Measurements from ENCODE around the gene SEMA4B. TPM values are rescaled to one million over a fixed set of nuclear protein-coding genes. Genes with fewer than 3 reads are reported as not detected.
A peak's percentile ranks its signal among the peaks of the same experiment; 100 is the strongest.

The SEMA4B gene
- polyA plus RNA-seq, 3 donors from 2014 or later, result 3.3 to 12.1 (median 11.4) TPM

DNA sequence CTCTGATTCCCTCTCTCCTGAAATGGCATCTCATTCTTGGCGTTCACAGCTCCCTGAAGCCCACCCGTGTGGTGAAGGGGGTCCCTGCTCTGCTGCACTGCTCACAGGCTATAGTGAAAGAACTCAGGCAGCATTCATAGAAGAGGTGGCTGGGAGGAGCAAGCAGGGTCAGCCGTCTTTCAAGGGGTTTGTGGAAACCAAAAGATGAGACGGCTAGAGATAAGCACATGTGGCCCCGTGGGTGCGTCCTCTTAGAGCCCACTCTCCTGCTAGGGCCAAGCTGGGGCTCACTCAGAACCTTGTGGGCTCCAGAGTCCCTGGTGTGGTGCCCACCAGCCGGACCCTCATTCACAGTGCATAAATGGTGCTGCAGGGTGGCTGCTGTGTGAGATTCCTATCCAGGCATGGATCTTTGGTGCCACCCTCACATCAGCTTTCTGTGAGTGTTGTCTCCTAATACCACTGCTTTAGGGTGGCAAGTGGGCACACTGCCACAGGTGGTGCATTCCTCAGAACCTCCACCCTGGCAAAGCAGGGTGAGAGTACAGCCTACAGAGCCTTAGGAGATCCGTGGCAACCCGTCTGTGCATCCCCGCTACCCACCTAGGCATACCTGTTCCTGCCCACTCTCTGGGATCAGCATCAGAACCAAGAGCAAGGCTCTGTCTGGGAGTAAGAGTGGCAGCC lies 11.2 kb upstream of the SEMA4B start:
- DNase-seq, result no peak
- H3K36me3 Mint-ChIP-seq, result peaks cover 0 to 5% (median 0%) of the 10 kb centered on the region in 3 donors
- no peaks in the 10 kb centered on the region for H3K9me3 Mint-ChIP-seq
- no peak overlapping the region for H3K4me3 Mint-ChIP-seq
- H3K27me3 Mint-ChIP-seq (ENCODE audit: low read depth in 3 of 3), result peaks cover 0 to 4% (median 4%) of the 10 kb centered on the region in 3 donors
- peaks cover 28 to 30% of the 10 kb centered on the region in 2 donors for H3K4me1 Mint-ChIP-seq
- no peak overlapping the region for H3K27ac Mint-ChIP-seq

GRCh38 chr15:90190606-90191343 lies 10.4 kb upstream of the SEMA4B start:
- no peak for DNase-seq
- peak overlapping the region in 1 of 6 donors; percentile 82 for H3K27ac Mint-ChIP-seq
- H3K4me3 Mint-ChIP-seq, result no peak overlapping the region
- peaks cover 0 to 5% (median 0%) of the 10 kb centered on the region in 3 donors for H3K36me3 Mint-ChIP-seq
- no peaks in the 10 kb centered on the region for H3K9me3 Mint-ChIP-seq
- H3K4me1 Mint-ChIP-seq, result peaks cover 20 to 23% of the 10 kb centered on the region in 2 donors
- H3K27me3 Mint-ChIP-seq (ENCODE audit: low read depth in 3 of 3), result peaks cover 0 to 1% (median 0%) of the 10 kb centered on the region in 3 donors

DNA sequence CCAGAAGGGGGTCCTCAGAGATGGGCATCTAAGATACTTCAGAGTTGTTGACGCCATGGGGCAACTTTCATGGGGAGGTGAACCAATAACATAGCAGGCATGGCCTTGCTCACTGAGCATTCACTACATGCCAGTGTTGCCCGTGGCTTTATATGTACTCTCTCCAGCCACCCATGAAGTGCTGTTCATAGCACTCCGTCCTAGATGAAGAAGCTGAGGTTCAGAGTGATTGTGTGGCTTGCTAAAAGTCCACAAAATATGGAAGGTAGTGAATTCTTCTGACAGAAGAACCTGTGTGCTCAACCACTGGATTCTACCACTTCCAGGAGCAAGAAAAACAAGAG lies 9.8 kb upstream of the SEMA4B start:
- Mint-ChIP-seq H3K4me3 (peak overlapping the region in 1 of 5 donors; percentile 50), H3K36me3 (peaks cover 0 to 7% (median 0%) of the 10 kb centered on the region in 3 donors), H3K4me1 (peaks cover 20 to 23% of the 10 kb centered on the region in 2 donors), H3K9me3 (no peaks in the 10 kb centered on the region), H3K27me3 (ENCODE audit: low read depth in 3 of 3) (peaks cover 0 to 1% (median 0%) of the 10 kb centered on the region in 3 donors), H3K27ac (peak overlapping the region in 3 of 6 donors; percentile 30 to 50 (median 38))
- DNase-seq, result no peak

DNA sequence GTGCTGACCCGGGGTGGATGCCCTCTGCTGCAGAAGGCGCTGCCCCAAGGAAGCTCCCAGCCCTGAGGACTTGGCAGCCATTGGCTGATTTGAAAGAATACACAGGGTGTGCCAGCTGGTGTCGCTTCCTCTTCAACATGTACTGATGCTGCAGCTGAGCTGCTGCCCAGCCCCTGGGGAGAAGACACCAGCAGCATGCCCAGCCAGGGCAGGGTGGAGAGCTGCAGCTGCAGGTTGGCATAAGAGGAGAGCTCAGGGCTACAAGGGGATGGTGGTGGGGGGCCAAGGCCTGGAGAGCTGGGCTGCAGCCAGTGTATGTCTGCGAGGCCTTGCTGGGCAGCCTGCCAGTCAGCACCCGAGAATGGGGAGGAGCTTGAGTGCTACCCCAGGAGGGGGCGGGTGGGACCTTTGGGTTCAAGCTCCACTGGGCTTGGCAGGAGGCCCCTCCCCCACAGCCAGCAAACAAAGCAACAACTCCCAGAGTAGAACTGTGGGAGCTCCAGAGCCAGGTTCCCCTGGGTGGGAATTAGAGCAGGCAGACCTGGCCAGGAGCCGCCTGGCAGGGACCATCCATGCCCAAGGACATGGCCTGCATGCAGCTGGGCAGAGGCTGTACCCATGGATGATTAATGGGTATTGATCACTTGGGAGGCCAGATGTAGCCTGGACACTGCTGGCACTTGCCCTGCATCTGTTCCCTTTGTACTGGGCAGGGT lies 9.2 kb upstream of the SEMA4B start:
- H3K27ac Mint-ChIP-seq, result peak overlapping the region in 4 of 6 donors; percentile 30 to 62 (median 44)
- H3K9me3 Mint-ChIP-seq, result no peaks in the 10 kb centered on the region
- peaks cover 20 to 23% of the 10 kb centered on the region in 2 donors for H3K4me1 Mint-ChIP-seq
- peak in 1 of 3 donors; percentile 21 for DNase-seq
- H3K27me3 Mint-ChIP-seq (ENCODE audit: low read depth in 3 of 3), result peaks cover 0 to 1% (median 0%) of the 10 kb centered on the region in 3 donors
- H3K4me3 Mint-ChIP-seq, result peak overlapping the region in 4 of 5 donors; percentile 51 to 73 (median 64)
- H3K36me3 Mint-ChIP-seq, result peaks cover 0 to 13% (median 0%) of the 10 kb centered on the region in 3 donors

- Mint-ChIP-seq H3K27me3 (ENCODE audit: low read depth in 3 of 3) (peaks cover 0 to 1% (median 0%) of the 10 kb centered on the region in 3 donors), H3K36me3 (peaks cover 0 to 13% (median 0%) of the 10 kb centered on the region in 3 donors), H3K9me3 (no peaks in the 10 kb centered on the region), H3K4me1 (peaks cover 20% of the 10 kb centered on the region in 2 donors), H3K27ac (peak overlapping the region in 2 of 6 donors; percentile 22 to 43), H3K4me3 (peak overlapping the region in 4 of 5 donors; percentile 0 to 56 (median 2))
- no peak for DNase-seq
These were observed 8.0 kb upstream of the SEMA4B start for GRCh38 chr15:90192961-90193786.

DNA sequence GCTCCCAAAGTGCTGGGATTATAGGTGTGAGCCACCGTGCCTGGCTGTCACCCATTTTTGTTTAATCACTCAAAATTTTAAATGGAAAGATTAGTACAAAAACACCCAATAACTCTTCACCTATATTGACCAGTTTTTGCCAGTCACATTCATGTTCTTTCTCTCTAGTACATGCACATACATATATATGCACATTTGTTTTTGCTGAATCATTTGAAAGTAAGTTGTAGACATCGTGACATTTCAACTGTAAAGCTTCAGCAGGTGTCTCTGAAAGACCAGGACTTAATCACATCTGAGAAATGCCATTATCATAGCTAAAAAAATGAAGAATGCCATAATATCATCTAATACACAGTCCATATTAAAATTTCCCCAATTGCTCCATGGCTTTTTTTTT lies 6.5 kb upstream of the SEMA4B start:
- peaks cover 0 to 13% (median 0%) of the 10 kb centered on the region in 3 donors for H3K36me3 Mint-ChIP-seq
- H3K4me3 Mint-ChIP-seq, result no peak overlapping the region
- peaks cover 20% of the 10 kb centered on the region in 2 donors for H3K4me1 Mint-ChIP-seq

DNA sequence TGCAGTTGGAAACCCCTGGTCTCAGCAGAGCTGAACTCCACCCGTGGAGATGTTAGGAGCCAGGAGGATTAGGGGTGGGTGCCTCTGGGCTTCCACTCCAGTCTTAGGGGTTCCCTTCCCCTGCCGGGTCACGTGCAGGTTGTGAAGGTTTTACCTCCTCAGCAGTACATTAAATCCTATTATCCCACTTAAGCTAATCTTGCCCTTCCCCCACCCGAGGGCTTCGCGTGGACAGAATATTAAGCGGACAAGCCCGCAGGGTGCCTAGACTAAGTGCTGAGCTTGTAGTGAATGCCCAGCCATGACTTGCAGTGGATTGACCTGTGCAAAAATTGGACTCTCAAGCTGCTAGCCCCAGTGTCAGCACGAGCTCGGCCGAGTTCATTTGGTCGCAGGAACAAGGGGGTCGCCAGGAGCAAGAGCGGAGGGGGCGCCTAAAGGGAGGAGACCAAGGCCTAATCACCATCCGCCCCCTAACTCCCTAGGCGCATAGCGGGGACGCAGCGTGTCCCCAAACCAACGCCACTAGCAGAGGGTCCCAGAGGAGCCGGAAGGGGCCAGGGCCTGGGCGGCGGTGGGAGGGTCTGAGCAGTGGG lies 498 bp upstream of the SEMA4B start:
- Mint-ChIP-seq H3K27ac (peak overlapping the region; percentile 35 to 88 (median 86)), H3K4me1 (peaks cover 13 to 15% of the 10 kb centered on the region in 2 donors), H3K4me3 (peak overlapping the region; percentile 84 to 88 (median 87)), H3K27me3 (ENCODE audit: low read depth in 3 of 3) (peaks cover 0 to 3% (median 1%) of the 10 kb centered on the region in 3 donors), H3K9me3 (no peaks in the 10 kb centered on the region), H3K36me3 (peaks cover 0 to 8% (median 0%) of the 10 kb centered on the region in 3 donors)
- no peak for DNase-seq

More for the DNA sequence above, 6.5 kb upstream of the SEMA4B start:
- Mint-ChIP-seq H3K27ac (no peak overlapping the region), H3K27me3 (ENCODE audit: low read depth in 3 of 3) (peaks cover 0 to 3% (median 0%) of the 10 kb centered on the region in 3 donors), H3K9me3 (no peaks in the 10 kb centered on the region)
- no peak for DNase-seq

DNA sequence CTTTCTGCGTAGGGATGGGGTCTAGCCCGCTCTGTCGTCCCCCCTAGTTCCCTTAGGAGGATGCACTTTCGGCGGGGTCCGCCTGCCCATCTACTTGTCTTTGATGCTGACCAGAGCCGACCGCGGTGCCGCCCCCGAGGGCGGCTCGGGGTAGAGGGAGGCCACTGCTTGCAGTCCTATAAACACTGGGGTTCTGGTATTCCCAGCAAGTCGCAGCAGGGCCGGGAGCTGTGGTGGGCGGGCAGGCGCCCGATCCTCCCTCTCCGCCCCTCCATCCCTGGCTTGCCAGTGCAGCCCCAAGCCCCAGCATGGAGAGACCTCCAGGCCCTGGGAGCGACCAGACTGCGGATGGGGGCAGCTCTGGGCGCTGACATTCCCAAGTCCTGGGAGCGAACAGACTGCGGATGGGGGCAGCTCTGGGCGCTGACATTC lies 830 bp downstream of the SEMA4B start:
- peaks cover 0 to 3% (median 1%) of the 10 kb centered on the region in 3 donors for H3K27me3 Mint-ChIP-seq (ENCODE audit: low read depth in 3 of 3)
- peaks cover 13 to 15% of the 10 kb centered on the region in 2 donors for H3K4me1 Mint-ChIP-seq
- peak overlapping the region; percentile 79 to 87 (median 81) for H3K4me3 Mint-ChIP-seq
- DNase-seq, result no peak
- no peaks in the 10 kb centered on the region for H3K9me3 Mint-ChIP-seq
- peak overlapping the region in 4 of 6 donors; percentile 30 to 73 (median 56) for H3K27ac Mint-ChIP-seq
- no peaks in the 10 kb centered on the region for H3K36me3 Mint-ChIP-seq

DNA sequence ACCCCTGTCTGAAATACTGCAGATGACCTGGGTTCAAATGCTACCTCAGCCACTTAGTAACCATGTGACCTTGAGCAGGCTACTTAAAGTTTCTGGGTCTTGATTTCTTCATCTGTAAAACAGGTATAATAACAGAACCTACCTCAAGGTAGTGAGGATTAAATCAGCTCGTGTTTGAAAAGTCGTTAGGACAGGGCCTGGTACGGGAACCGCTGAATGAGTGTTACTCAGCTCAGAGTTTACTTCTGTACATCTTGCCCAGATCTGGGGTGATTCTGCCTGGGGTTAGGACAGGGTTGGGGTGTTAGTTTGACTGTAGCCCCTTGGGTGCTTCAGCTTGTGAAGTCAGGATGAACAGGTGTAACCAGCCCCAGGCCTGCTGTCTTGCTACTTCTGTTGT lies 1.8 kb downstream of the SEMA4B start:
- H3K27ac Mint-ChIP-seq, result peak overlapping the region in 4 of 6 donors; percentile 22 to 88 (median 66)
- H3K27me3 Mint-ChIP-seq (ENCODE audit: low read depth in 3 of 3), result peaks cover 0 to 5% (median 1%) of the 10 kb centered on the region in 3 donors
- no peak for DNase-seq
- H3K4me1 Mint-ChIP-seq, result peaks cover 13 to 15% of the 10 kb centered on the region in 2 donors
- H3K36me3 Mint-ChIP-seq, result no peaks in the 10 kb centered on the region
- H3K9me3 Mint-ChIP-seq, result no peaks in the 10 kb centered on the region
- peak overlapping the region; percentile 82 to 87 (median 83) for H3K4me3 Mint-ChIP-seq

DNA sequence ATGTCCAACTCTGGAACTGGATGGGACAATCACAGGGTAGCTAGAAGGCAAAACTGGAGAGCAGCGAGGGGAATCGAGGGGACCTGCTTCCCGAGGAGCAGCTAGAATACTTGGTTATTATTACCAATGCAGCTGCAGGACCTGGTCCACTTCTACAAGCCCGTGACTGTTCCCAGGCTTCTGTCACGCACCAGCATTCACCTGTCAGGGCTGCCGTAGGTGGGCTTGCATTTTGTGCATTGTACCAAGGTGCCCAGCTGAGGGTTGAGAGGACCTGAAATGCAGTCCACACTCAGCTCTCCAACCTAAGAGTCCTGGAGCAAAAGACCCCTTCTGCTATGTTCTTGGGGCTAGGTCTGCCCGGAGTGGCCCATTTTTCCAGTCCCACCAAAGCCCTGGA lies 2.3 kb downstream of the SEMA4B start:
- Mint-ChIP-seq H3K4me1 (peaks cover 13 to 15% of the 10 kb centered on the region in 2 donors), H3K27me3 (ENCODE audit: low read depth in 3 of 3) (peaks cover 0 to 5% (median 1%) of the 10 kb centered on the region in 3 donors), H3K4me3 (peak overlapping the region in 1 of 5 donors; percentile 87), H3K9me3 (no peaks in the 10 kb centered on the region), H3K36me3 (no peaks in the 10 kb centered on the region), H3K27ac (no peak overlapping the region)
- no peak for DNase-seq

- Mint-ChIP-seq H3K27ac (no peak overlapping the region), H3K27me3 (ENCODE audit: low read depth in 3 of 3) (peaks cover 0 to 5% (median 1%) of the 10 kb centered on the region in 3 donors), H3K4me3 (no peak overlapping the region), H3K4me1 (peaks cover 13 to 15% of the 10 kb centered on the region in 2 donors), H3K9me3 (no peaks in the 10 kb centered on the region), H3K36me3 (no peaks in the 10 kb centered on the region)
- DNase-seq, result no peak
These were observed 2.8 kb downstream of the SEMA4B start for GRCh38 chr15:90203922-90204321.

DNA sequence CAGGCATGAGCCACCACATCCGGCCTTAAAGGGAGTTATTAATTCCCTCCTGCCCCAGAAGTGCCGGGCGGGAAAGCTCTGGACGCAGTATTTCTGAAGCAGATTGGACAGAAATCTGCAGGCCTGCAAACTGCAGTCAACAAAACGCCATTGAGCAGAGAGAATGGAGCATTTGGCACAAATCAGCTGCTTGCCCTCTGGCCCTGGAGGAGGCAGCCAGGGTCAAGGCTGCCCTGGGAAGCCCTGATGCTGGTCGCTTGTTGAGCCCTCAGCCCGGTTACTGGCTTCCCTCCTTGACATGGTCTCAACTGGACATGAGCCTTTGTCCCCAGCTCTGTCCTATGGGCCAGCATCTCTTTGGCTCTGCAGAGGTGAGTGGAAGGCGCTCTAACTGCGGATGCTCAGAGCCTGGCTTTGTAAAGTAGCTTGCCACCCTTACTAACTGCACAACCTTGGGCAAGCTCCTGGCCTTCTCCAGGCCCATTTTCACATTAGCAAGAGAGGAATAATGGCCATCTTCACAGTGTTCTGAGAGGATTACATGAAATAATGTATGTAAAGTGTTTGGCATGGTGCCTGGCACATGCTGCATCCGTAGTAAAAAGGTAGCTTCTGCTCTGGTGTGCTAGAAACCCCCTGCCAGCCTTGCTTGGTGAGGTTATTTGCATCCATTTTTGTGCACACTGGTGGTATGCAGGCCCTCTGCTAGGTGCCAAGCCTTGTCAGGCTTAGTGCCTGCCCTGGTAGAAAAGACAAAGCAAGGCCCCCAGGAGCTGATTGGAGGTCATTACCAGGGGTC lies 4.1 kb downstream of the SEMA4B start:
- H3K27me3 Mint-ChIP-seq (ENCODE audit: low read depth in 3 of 3), result peaks cover 0 to 5% (median 1%) of the 10 kb centered on the region in 3 donors
- H3K4me1 Mint-ChIP-seq, result peaks cover 15% of the 10 kb centered on the region in 2 donors
- DNase-seq, result no peak
- no peaks in the 10 kb centered on the region for H3K9me3 Mint-ChIP-seq
- no peak overlapping the region for H3K27ac Mint-ChIP-seq
- H3K36me3 Mint-ChIP-seq, result peaks cover 0 to 7% (median 0%) of the 10 kb centered on the region in 3 donors
- H3K4me3 Mint-ChIP-seq, result no peak overlapping the region
